ENCODE results near the gene KCTD15. TPM values are rescaled to one million over a fixed set of nuclear protein-coding genes. Genes with fewer than 3 reads are reported as not detected.

Gene KCTD15
- total RNA-seq, 2 experiments from 2014 or later = 5.0 to 6.2 TPM

- no peak for DNase-seq
- intact Hi-C loops (cut with micrococcal nuclease) = no loop called here
- no peaks in the 10 kb centered on the region for H3K36me3 Mint-ChIP-seq (ENCODE audit: low read depth)
- CTCF ChIA-PET = interaction anchor here (0.6 kb wide), 1 partner anchor 1606 kb away, joined by 3 read pairs; no protein-coding TSS in a partner anchor
- H3K27me3 Mint-ChIP-seq (ENCODE audit: low read depth) = peaks cover 11% of the 10 kb centered on the region
- H3K27ac Mint-ChIP-seq = no peak overlapping the region
- H3K9me3 Mint-ChIP-seq = no peaks in the 10 kb centered on the region
- no peak overlapping the region for H3K4me3 Mint-ChIP-seq
- H3K4me1 Mint-ChIP-seq (ENCODE audit: low read depth) = no peaks in the 10 kb centered on the region
Measured at GRCh38 chr19:33756177-33756576, 40.5 kb upstream of the KCTD15 start.

- H3K9me3 Mint-ChIP-seq = no peaks in the 10 kb centered on the region
- H3K4me1 Mint-ChIP-seq (ENCODE audit: low read depth) = no peaks in the 10 kb centered on the region
- no peak for DNase-seq
- H3K27me3 Mint-ChIP-seq (ENCODE audit: low read depth) = peaks cover 11% of the 10 kb centered on the region
- CTCF ChIA-PET = interaction anchor here (1.2 kb wide), 1 partner anchor 19 kb away, joined by 5 read pairs; no protein-coding TSS in a partner anchor
- intact Hi-C loops (cut with micrococcal nuclease) = no loop called here
- no peak overlapping the region for H3K27ac Mint-ChIP-seq
- H3K36me3 Mint-ChIP-seq (ENCODE audit: low read depth) = no peaks in the 10 kb centered on the region
- no peak overlapping the region for H3K4me3 Mint-ChIP-seq
Measured at GRCh38 chr19:33758541-33759013, 38.1 kb upstream of the KCTD15 start.

DNA sequence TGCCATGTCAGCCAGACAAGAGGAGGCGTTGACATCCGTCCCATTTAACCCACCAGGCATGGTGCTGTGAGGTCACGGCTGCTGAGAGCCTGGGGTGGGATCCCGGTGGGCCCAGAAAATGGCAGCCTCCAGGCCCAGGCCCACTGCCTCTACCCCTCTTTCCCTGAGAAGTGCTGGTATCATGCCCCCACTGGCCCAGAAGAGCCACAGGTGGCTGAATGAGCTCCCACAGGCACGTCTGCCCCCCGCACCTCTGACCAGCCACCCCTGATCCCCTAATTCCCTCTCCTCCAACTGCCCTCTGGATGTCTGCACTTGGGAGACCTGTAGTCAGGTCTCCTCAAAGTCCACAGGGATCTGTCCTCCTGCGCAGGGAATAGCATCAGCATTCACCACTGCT lies 37.3 kb upstream of the KCTD15 start:
- CTCF ChIA-PET = interaction anchor here (1.2 kb wide), 1 partner anchor 18 kb away, joined by 5 read pairs; no protein-coding TSS in a partner anchor
- H3K9me3 Mint-ChIP-seq = no peaks in the 10 kb centered on the region
- H3K4me3 Mint-ChIP-seq = no peak overlapping the region
- intact Hi-C loops (cut with micrococcal nuclease) = no loop called here
- peaks cover 11% of the 10 kb centered on the region for H3K27me3 Mint-ChIP-seq (ENCODE audit: low read depth)
- no peaks in the 10 kb centered on the region for H3K36me3 Mint-ChIP-seq (ENCODE audit: low read depth)
- no peaks in the 10 kb centered on the region for H3K4me1 Mint-ChIP-seq (ENCODE audit: low read depth)
- no peak for DNase-seq
- no peak overlapping the region for H3K27ac Mint-ChIP-seq

GRCh38 chr19:33763633-33764371 lies 32.9 kb upstream of the KCTD15 start:
- Mint-ChIP-seq H3K36me3 (ENCODE audit: low read depth) (no peaks in the 10 kb centered on the region), H3K27me3 (ENCODE audit: low read depth) (peaks cover 12% of the 10 kb centered on the region), H3K9me3 (no peaks in the 10 kb centered on the region), H3K4me3 (no peak overlapping the region), H3K4me1 (ENCODE audit: low read depth) (no peaks in the 10 kb centered on the region), H3K27ac (no peak overlapping the region)
- CTCF ChIA-PET = interaction anchor here (1.4 kb wide), 1 partner anchor 14 kb away, joined by 4 read pairs; no protein-coding TSS in a partner anchor
- intact Hi-C loops (cut with micrococcal nuclease) = no loop called here
- no peak for DNase-seq

DNA sequence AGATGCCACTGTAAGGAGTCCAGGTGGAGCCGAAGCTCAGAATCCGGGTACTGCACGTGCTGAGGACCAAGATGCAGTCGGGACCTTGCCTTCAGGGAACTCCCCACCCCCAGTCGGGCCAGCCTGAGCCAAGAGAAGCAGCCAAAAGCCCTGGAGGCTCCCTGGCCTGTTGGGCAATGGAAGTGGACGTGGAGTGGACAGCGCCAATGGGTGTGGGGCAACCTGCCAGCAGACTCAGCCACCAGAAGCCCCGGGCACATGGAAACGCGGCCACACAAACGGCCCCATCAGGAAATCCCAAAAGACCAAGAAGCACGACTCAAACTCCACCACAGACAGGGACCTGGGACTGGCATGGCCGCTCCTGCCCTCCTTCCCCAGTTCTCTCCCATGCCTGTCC lies 30.0 kb upstream of the KCTD15 start:
- no peak for DNase-seq
- H3K27me3 Mint-ChIP-seq (ENCODE audit: low read depth) = peaks cover 13% of the 10 kb centered on the region
- CTCF ChIA-PET = no interaction called here
- H3K36me3 Mint-ChIP-seq (ENCODE audit: low read depth) = no peaks in the 10 kb centered on the region
- no peaks in the 10 kb centered on the region for H3K9me3 Mint-ChIP-seq
- intact Hi-C loops (cut with micrococcal nuclease) = no loop called here
- H3K27ac Mint-ChIP-seq = no peak overlapping the region
- no peak overlapping the region for H3K4me3 Mint-ChIP-seq
- no peaks in the 10 kb centered on the region for H3K4me1 Mint-ChIP-seq (ENCODE audit: low read depth)

DNA sequence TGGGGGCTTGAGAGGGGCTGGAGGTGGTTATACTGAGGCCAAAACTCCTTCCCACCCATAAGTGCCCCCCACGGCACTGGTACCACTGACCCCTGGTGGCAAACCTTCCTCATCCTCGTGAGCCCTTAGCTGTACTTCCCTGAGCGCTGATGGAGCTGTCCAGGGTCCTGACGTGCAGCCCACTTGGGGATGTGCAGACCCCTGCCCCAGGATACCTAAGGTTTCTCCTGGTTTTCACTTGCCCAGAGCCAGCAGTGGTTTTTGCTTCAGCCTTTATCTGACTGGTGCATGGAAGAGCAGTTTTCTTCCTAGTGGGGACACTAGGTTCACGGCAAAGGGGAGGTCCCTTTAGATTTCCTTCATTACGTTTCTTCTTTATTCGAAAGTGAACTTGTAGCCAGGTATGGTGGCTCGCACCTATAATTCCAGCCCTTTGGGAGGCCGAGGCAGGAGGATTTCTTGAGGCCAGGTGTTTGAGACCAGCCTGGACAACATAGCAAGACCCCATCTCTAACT lies 28.7 kb upstream of the KCTD15 start:
- Mint-ChIP-seq H3K9me3 (no peaks in the 10 kb centered on the region), H3K27me3 (ENCODE audit: low read depth) (peaks cover 13% of the 10 kb centered on the region), H3K36me3 (ENCODE audit: low read depth) (no peaks in the 10 kb centered on the region), H3K4me3 (no peak overlapping the region), H3K4me1 (ENCODE audit: low read depth) (no peaks in the 10 kb centered on the region), H3K27ac (no peak overlapping the region)
- DNase-seq = peak; percentile 59
- intact Hi-C loops (cut with micrococcal nuclease) = no loop called here
- CTCF ChIA-PET = interaction anchor here (0.7 to 2.7 kb wide), 7 partner anchors 10 to 352 kb away, joined by 3 to 13 read pairs (median 3); no protein-coding TSS in a partner anchor

GRCh38 chr19:33769208-33769607 lies 27.5 kb upstream of the KCTD15 start:
- DNase-seq = no peak
- peaks cover 13% of the 10 kb centered on the region for H3K27me3 Mint-ChIP-seq (ENCODE audit: low read depth)
- no peaks in the 10 kb centered on the region for H3K9me3 Mint-ChIP-seq
- no peaks in the 10 kb centered on the region for H3K36me3 Mint-ChIP-seq (ENCODE audit: low read depth)
- no peaks in the 10 kb centered on the region for H3K4me1 Mint-ChIP-seq (ENCODE audit: low read depth)
- CTCF ChIA-PET = interaction anchor here (0.7 to 2.7 kb wide), 5 partner anchors 9 to 343 kb away, joined by 3 to 13 read pairs (median 3); no protein-coding TSS in a partner anchor
- no peak overlapping the region for H3K27ac Mint-ChIP-seq
- intact Hi-C loops (cut with micrococcal nuclease) = no loop called here
- no peak overlapping the region for H3K4me3 Mint-ChIP-seq

GRCh38 chr19:33770107-33770506 lies 26.6 kb upstream of the KCTD15 start:
- Mint-ChIP-seq H3K27ac (no peak overlapping the region), H3K4me3 (no peak overlapping the region)

DNA sequence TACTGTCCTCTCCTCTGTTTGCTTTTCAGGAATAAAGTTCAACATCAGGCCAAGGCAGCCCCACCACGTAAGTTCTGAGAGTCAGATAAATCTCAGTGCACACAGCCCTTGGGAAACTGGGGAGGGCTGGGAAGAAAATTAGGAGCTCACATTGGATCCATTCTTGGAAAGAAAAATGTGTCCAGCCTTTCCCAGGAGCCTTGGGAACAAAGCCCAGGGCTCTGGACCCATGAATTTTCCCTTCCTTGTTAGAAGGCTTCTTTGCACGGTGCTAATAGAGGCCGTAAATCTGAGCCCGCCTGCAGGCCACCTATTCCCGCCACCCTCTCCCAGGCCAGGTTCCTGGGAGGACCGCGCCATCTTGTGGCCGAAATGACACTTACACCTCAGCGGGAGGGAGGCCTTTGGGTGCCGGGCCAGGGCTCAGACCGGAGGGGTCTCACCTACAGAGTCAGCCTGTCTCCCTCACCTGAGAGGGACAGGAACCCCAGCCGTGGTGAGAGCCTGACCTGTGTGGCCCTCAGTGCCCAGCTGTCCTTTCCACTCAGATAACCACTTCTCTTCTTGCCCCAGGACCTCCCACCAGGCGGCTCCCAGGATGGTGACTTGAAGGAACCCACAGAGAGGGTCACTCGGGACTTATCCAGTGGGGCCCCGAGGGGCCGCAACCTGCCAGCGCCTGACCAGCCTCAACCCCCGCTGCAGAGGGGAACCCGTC lies 25.1 kb upstream of the KCTD15 start:
- Mint-ChIP-seq H3K36me3 (ENCODE audit: low read depth) (no peaks in the 10 kb centered on the region), H3K4me1 (ENCODE audit: low read depth) (no peaks in the 10 kb centered on the region), H3K4me3 (no peak overlapping the region), H3K9me3 (no peaks in the 10 kb centered on the region), H3K27me3 (ENCODE audit: low read depth) (peaks cover 10% of the 10 kb centered on the region), H3K27ac (no peak overlapping the region)
- CTCF ChIA-PET = interaction anchor here (0.6 to 2.0 kb wide), 10 partner anchors 178 to 537 kb away, joined by 3 to 8 read pairs (median 3); no protein-coding TSS in a partner anchor
- peak; percentile 80 for DNase-seq
- intact Hi-C loops (cut with micrococcal nuclease) = loop anchor here (1.0 to 2.0 kb wide), 3 partner anchors 341 to 537 kb away; no protein-coding TSS in a partner anchor

More at GRCh38 chr19:33770107-33770506, 26.6 kb upstream of the KCTD15 start:
- no peaks in the 10 kb centered on the region for H3K36me3 Mint-ChIP-seq (ENCODE audit: low read depth)
- H3K9me3 Mint-ChIP-seq = no peaks in the 10 kb centered on the region
- CTCF ChIA-PET = interaction anchor here (1.0 to 2.7 kb wide), 6 partner anchors 8 to 354 kb away, joined by 3 to 13 read pairs (median 6); no protein-coding TSS in a partner anchor
- H3K27me3 Mint-ChIP-seq (ENCODE audit: low read depth) = peaks cover 10% of the 10 kb centered on the region
- no peaks in the 10 kb centered on the region for H3K4me1 Mint-ChIP-seq (ENCODE audit: low read depth)
- no peak for DNase-seq
- intact Hi-C loops (cut with micrococcal nuclease) = loop anchor here (2.0 kb wide), 1 partner anchor 535 kb away; no protein-coding TSS in a partner anchor

DNA sequence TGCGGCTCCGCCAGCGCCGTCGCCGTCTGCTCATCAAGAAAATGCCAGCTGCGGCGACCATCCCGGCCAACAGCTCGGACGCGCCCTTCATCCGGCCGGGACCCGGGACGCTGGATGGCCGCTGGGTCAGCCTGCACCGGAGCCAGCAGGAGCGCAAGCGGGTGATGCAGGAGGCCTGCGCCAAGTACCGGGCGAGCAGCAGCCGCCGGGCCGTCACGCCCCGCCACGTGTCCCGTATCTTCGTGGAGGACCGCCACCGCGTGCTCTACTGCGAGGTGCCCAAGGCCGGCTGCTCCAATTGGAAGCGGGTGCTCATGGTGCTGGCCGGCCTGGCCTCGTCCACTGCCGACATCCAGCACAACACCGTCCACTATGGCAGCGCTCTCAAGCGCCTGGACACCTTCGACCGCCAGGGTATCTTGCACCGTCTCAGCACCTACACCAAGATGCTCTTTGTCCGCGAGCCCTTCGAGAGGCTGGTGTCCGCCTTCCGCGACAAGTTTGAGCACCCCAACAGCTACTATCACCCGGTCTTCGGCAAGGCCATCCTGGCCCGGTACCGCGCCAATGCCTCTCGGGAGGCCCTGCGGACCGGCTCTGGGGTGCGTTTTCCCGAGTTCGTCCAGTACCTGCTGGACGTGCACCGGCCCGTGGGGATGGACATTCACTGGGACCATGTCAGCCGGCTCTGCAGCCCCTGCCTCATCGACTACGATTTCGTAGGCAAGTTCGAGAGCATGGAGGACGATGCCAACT lies 24.4 kb upstream of the KCTD15 start:
- intact Hi-C loops (cut with micrococcal nuclease) = no loop called here
- no peak overlapping the region for H3K4me3 Mint-ChIP-seq
- no peaks in the 10 kb centered on the region for H3K9me3 Mint-ChIP-seq
- peaks cover 9% of the 10 kb centered on the region for H3K27me3 Mint-ChIP-seq (ENCODE audit: low read depth)
- no peak overlapping the region for H3K27ac Mint-ChIP-seq
- no peaks in the 10 kb centered on the region for H3K4me1 Mint-ChIP-seq (ENCODE audit: low read depth)
- CTCF ChIA-PET = interaction anchor here (0.6 kb wide), 1 partner anchor 538 kb away, joined by 3 read pairs; no protein-coding TSS in a partner anchor
- no peak for DNase-seq
- no peaks in the 10 kb centered on the region for H3K36me3 Mint-ChIP-seq (ENCODE audit: low read depth)

GRCh38 chr19:33772858-33773180 lies 23.9 kb upstream of the KCTD15 start:
- H3K27ac Mint-ChIP-seq = no peak overlapping the region

More at GRCh38 chr19:33772858-33773180, 23.9 kb upstream of the KCTD15 start:
- CTCF ChIA-PET = no interaction called here
- Mint-ChIP-seq H3K4me1 (ENCODE audit: low read depth) (no peaks in the 10 kb centered on the region), H3K36me3 (ENCODE audit: low read depth) (no peaks in the 10 kb centered on the region), H3K4me3 (no peak overlapping the region), H3K27me3 (ENCODE audit: low read depth) (peaks cover 4% of the 10 kb centered on the region), H3K9me3 (no peaks in the 10 kb centered on the region)
- intact Hi-C loops (cut with micrococcal nuclease) = no loop called here
- DNase-seq = no peak
